IPS-15b (cell line): ENCODE results near the gene ACOT7.

Experiments
- H3K27me3 ChIP-seq: one replicate; pipeline ENCODE4 v1.6.1; 2013; ENCODE audit warnings: low read length; ENCODE audit not compliant: control insufficient read depth, insufficient read depth
- H3K36me3 ChIP-seq: one replicate; pipeline ENCODE4 v1.6.1; 2013; ENCODE audit warnings: low read length; ENCODE audit not compliant: control insufficient read depth, insufficient read depth
- H3K4me1 ChIP-seq: one replicate; pipeline ENCODE4 v1.6.1; 2013; ENCODE audit warnings: mild to moderate bottlenecking, low read length; ENCODE audit not compliant: control insufficient read depth, insufficient read depth
- H3K4me3 ChIP-seq: one replicate; pipeline ENCODE4 v1.5.1; 2013; ENCODE audit warnings: low read depth, low read length
- H3K9ac ChIP-seq: one replicate; pipeline ENCODE4 v1.6.1; 2013; ENCODE audit warnings: low read depth, mild to moderate bottlenecking, low read length
- H3K9me3 ChIP-seq: one replicate; pipeline ENCODE4 v1.6.1; 2013; ENCODE audit warnings: mild to moderate bottlenecking, low read length; ENCODE audit not compliant: control insufficient read depth, insufficient read depth

The ACOT7 gene

GRCh38 chr1:6294080-6294889, 99.3 kb downstream of the ACOT7 start:
- Histone ChIP-seq H3K9ac (no peak overlapping the region), H3K4me1 (no peaks in the 10 kb centered on the region)

DNA sequence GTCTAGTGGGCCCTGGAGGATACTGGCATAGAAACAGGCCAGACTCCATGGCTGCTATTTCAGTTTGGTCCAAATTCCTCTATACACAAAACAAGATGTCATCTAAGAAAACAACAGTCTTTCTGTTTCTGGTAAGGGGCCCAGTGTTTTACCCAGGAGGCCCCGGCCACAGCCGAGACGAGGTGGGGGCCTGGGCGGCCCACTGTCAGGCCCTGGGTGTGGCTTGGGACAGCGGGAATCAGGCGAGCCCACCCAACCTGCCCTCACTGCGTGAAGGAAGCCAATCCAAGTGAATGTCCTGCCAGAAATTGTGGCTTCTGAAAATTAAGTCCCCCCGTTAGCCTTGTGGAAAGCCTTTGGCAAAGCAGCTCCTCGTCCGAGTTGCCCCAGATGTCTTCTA, 101.5 kb downstream of the ACOT7 start:
- no peaks in the 10 kb centered on the region for H3K4me1 ChIP-seq
- H3K4me3 ChIP-seq: no peak overlapping the region
- H3K36me3 ChIP-seq: peaks cover 26% of the 10 kb centered on the region
- H3K9ac ChIP-seq: no peak overlapping the region
- H3K27me3 ChIP-seq: no peaks in the 10 kb centered on the region
- H3K9me3 ChIP-seq: no peaks in the 10 kb centered on the region

More at GRCh38 chr1:6294080-6294889, 99.3 kb downstream of the ACOT7 start:
- Histone ChIP-seq H3K9me3 (no peaks in the 10 kb centered on the region), H3K27me3 (no peaks in the 10 kb centered on the region), H3K4me3 (no peak overlapping the region), H3K36me3 (peaks cover 22% of the 10 kb centered on the region)

- Histone ChIP-seq H3K36me3 (peaks cover 17% of the 10 kb centered on the region), H3K4me3 (no peak overlapping the region), H3K4me1 (no peaks in the 10 kb centered on the region), H3K9me3 (no peaks in the 10 kb centered on the region), H3K9ac (no peak overlapping the region), H3K27me3 (no peaks in the 10 kb centered on the region)
Observed at GRCh38 chr1:6288665-6289064, 104.9 kb downstream of the ACOT7 start.

DNA sequence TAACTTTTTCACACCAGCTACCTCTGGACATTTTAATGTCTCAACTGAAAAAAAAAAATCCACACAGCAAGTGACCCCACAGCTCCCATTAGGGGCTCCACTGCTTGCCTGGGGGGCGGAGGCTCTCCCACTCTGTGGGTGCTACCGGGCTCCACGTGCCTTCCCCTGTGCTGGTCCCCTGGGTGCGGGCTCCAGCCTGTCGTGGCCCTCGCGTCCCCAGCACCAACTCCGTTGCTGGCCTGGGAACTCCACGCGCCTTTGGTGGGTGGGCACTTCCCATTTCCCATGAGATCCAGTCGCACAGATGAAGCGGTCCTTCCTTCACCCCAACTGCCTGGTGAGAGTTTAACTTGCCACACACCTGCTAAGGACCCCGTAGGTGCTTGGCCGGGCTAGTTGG, 105.5 kb downstream of the ACOT7 start:
- Histone ChIP-seq H3K9ac (no peak overlapping the region), H3K36me3 (peaks cover 11% of the 10 kb centered on the region), H3K4me1 (no peaks in the 10 kb centered on the region), H3K9me3 (no peaks in the 10 kb centered on the region), H3K27me3 (no peaks in the 10 kb centered on the region), H3K4me3 (no peak overlapping the region)

- Histone ChIP-seq H3K4me1 (no peaks in the 10 kb centered on the region), H3K27me3 (no peaks in the 10 kb centered on the region), H3K9ac (no peak overlapping the region), H3K36me3 (peaks cover 10% of the 10 kb centered on the region), H3K9me3 (no peaks in the 10 kb centered on the region), H3K4me3 (no peak overlapping the region)
Observed at GRCh38 chr1:6287431-6287886, 106.1 kb downstream of the ACOT7 start.

GRCh38 chr1:6287029-6287428, 106.5 kb downstream of the ACOT7 start:
- Histone ChIP-seq H3K36me3 (peaks cover 10% of the 10 kb centered on the region), H3K9ac (no peak overlapping the region), H3K4me3 (no peak overlapping the region), H3K27me3 (no peaks in the 10 kb centered on the region), H3K9me3 (no peaks in the 10 kb centered on the region), H3K4me1 (no peaks in the 10 kb centered on the region)

DNA sequence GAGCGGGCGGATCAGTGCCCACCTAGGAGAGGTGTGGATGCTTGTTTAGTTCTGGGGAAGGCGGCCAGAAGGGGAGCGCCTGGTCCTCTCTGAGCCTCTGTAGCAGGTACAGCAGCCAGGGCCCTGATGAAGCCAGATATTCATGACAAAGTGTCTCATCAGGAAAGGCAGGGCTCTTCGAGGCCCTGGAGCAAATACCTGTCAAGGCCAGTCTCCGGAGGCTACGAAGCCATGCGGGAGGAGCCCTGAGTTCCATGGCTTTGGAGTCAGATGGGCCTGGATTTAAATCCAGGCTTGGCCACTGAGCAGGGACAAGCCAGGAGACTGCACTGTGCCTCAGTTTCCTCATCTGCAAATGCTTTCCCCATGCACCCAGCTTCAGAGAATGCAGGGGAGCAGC, 107.3 kb downstream of the ACOT7 start:
- no peak overlapping the region for H3K9ac ChIP-seq
- no peak overlapping the region for H3K4me3 ChIP-seq
- H3K36me3 ChIP-seq: peaks cover 10% of the 10 kb centered on the region
- no peaks in the 10 kb centered on the region for H3K27me3 ChIP-seq
- H3K9me3 ChIP-seq: no peaks in the 10 kb centered on the region
- H3K4me1 ChIP-seq: no peaks in the 10 kb centered on the region

DNA sequence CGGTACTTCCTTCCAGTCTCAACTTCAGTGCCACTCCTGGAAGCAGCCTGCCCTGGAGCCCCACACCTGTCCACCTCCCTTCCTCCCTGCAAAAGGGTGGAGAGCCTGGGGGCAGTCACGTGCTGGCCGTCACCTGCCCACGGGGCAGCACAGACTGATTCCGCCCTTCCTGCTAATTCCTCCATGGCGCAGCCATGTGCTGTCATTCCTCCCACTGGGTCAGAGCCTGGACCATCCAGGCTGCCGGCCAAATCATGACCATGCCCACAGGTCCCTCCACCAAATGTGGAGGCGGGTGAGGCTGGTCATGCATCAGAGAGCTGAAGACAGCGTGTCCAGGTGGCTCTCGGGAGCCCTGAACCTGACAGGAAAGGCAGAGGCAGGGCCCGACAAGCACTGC, 108.2 kb downstream of the ACOT7 start:
- Histone ChIP-seq H3K27me3 (no peaks in the 10 kb centered on the region), H3K9ac (no peak overlapping the region), H3K9me3 (no peaks in the 10 kb centered on the region), H3K36me3 (peaks cover 9% of the 10 kb centered on the region), H3K4me1 (no peaks in the 10 kb centered on the region), H3K4me3 (no peak overlapping the region)

- no peak overlapping the region for H3K9ac ChIP-seq
- no peak overlapping the region for H3K4me3 ChIP-seq
- H3K36me3 ChIP-seq: peaks cover 23% of the 10 kb centered on the region
- H3K27me3 ChIP-seq: no peaks in the 10 kb centered on the region
- no peaks in the 10 kb centered on the region for H3K4me1 ChIP-seq
- H3K9me3 ChIP-seq: no peaks in the 10 kb centered on the region
Observed at GRCh38 chr1:6282577-6283270, 110.8 kb downstream of the ACOT7 start.

- H3K9ac ChIP-seq: no peak overlapping the region
- H3K27me3 ChIP-seq: no peaks in the 10 kb centered on the region
- no peak overlapping the region for H3K4me3 ChIP-seq
- no peaks in the 10 kb centered on the region for H3K4me1 ChIP-seq
- H3K9me3 ChIP-seq: no peaks in the 10 kb centered on the region
- peaks cover 18% of the 10 kb centered on the region for H3K36me3 ChIP-seq
Observed at GRCh38 chr1:6281511-6282402, 111.8 kb downstream of the ACOT7 start.

GRCh38 chr1:6280761-6281451, 112.7 kb downstream of the ACOT7 start:
- Histone ChIP-seq H3K9ac (no peak overlapping the region), H3K27me3 (no peaks in the 10 kb centered on the region), H3K4me3 (no peak overlapping the region), H3K9me3 (no peaks in the 10 kb centered on the region), H3K4me1 (peaks cover 5% of the 10 kb centered on the region), H3K36me3 (peaks cover 18% of the 10 kb centered on the region)
